ENCODE measurements around the gene SLC35A5. TPM values are rescaled to one million over a fixed set of nuclear protein-coding genes. Genes with fewer than 3 reads are reported as not detected.

The SLC35A5 gene
- polyA plus RNA-seq, 4 donors: 59.3 to 74.5 (median 67.5) TPM

GRCh38 chr3:112619295-112619694 is 57.5 kb downstream of the SLC35A5 start:
- DNase-seq (ENCODE audit: low read depth in 4 of 4, low spot score in 2 of 4): no peak

GRCh38 chr3:112623213-112623612 is 61.4 kb downstream of the SLC35A5 start:
- DNase-seq (ENCODE audit: low read depth in 4 of 4, low spot score in 2 of 4): no peak

- DNase-seq (ENCODE audit: low read depth in 4 of 4, low spot score in 2 of 4): no peak
These were observed 61.9 kb downstream of the SLC35A5 start for GRCh38 chr3:112623717-112624116.

- DNase-seq (ENCODE audit: low read depth in 4 of 4, low spot score in 2 of 4): no peak
These were observed 65.6 kb downstream of the SLC35A5 start for GRCh38 chr3:112627419-112627818.

- no peak for DNase-seq (ENCODE audit: low read depth in 4 of 4, low spot score in 2 of 4)
These were observed 66.1 kb downstream of the SLC35A5 start for GRCh38 chr3:112627919-112628466.

DNA sequence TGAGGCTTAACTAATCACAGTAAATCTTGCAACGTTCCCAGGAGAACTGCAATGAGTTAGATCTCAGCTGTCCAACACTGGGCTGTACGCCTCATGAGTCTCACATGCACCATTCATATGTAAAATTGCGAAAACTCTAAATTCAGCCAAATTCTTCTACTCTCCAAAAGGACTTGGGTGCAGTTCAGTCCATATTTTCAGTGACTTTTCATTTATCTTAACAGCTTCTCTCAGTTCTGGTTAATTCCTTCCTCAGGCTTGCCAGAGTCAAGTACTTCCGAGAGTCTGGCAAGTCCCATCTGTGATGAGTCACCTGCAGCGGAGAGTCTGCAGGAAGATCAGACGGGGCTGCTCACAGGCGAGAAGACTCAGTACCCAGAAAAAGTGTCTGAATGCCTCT is 67.6 kb downstream of the SLC35A5 start:
- no peak for DNase-seq (ENCODE audit: low read depth in 4 of 4, low spot score in 2 of 4)

DNA sequence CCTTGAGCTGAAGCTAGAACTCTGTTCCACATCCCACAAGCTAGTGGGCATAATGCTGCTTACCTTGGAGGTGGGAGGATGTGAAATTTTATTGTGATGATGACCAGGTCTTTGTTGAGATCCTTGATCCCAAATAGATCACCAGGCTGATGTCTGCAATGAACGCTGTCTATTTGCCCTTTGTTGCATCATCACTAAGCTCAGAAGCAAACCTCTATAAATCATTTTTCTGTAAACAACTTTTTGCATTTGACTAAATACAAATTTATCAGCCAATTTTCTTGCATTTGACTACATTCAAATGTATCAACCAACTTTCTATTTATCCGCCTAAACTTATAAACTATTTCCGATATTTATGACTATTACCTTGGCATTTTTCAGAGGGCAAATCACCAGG is 69.4 kb downstream of the SLC35A5 start:
- no peak for DNase-seq (ENCODE audit: low read depth in 4 of 4, low spot score in 2 of 4)

GRCh38 chr3:112632596-112632995 is 70.8 kb downstream of the SLC35A5 start:
- no peak for DNase-seq (ENCODE audit: low read depth in 4 of 4, low spot score in 2 of 4)

DNA sequence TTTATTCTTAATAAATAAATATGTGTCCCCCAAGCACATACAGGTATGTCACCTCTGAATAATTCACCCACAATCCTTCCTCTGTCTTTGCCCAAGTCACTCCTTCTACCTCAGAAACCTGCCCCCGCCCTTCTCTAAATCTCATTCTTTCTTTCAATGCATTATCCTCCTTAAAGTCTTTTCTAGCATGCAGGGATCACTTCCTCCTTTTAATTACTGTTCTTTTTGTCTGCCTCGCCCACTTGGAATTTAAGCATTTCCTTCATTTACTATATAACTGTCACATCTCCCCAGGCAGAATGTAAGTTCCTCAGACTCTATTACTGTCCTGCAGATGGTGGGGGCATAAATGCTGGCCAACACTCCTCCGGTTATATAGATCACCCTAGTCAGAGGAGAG is 71.3 kb downstream of the SLC35A5 start:
- DNase-seq (ENCODE audit: low read depth in 4 of 4, low spot score in 2 of 4): no peak

- peak in 1 of 4 donors; percentile 84 for DNase-seq (ENCODE audit: low read depth in 4 of 4, low spot score in 2 of 4)
These were observed 71.9 kb downstream of the SLC35A5 start for GRCh38 chr3:112633757-112634156.

GRCh38 chr3:112634786-112635541 is 73.1 kb downstream of the SLC35A5 start:
- DNase-seq (ENCODE audit: low read depth in 4 of 4, low spot score in 2 of 4): no peak

Other genes starting within 250 kb of the SLC35A5 start
- 10 to 100 TPM; 34.0 to 41.8 (median 36.5) TPM for gene CD200, start 228.9 kb upstream of the SLC35A5 start, polyA plus RNA-seq (ENCODE audit: insufficient read length in 4 of 4)
- under 1 TPM; 0.32 to 0.84 (median 0.57) TPM for gene BTLA, start 62.6 kb upstream of the SLC35A5 start, polyA plus RNA-seq (ENCODE audit: insufficient read length in 4 of 4)
- gene ATG3, start 83 bp upstream of the SLC35A5 start, polyA plus RNA-seq (ENCODE audit: insufficient read length in 4 of 4): 10 to 100 TPM; 44.7 to 59.0 (median 47.6) TPM
- 100 to 1,000 TPM in 2 of 4 donors, 10 to 100 TPM in 2; 79.1 to 121 (median 99.6) TPM for gene CCDC80, start 79.1 kb downstream of the SLC35A5 start, polyA plus RNA-seq (ENCODE audit: insufficient read length in 4 of 4)